Peyer's patch (tissue), 4 donors: Measurements from ENCODE around the gene MAPK8IP1. TPM values are rescaled to one million over a fixed set of nuclear protein-coding genes. Genes with fewer than 3 reads are reported as not detected.

ENCODE experiments used
- DNase-seq, 3 donors: peaks; one replicate each; pipeline ENCODE4 v3.0.0-alpha.2; 2017 to 2019
- H3K27ac ChIP-seq, 4 donors: fragments of 200-600 bp; sonication (generic); one replicate each; pipeline ENCODE4 v1.5.1; 2016 to 2019
- H3K27me3 ChIP-seq, 2 donors: fragments of 200-600 bp; sonication (generic); one replicate each; pipeline ENCODE4 v1.5.1; 2019
- H3K36me3 ChIP-seq, 3 donors: fragments of 200-600 bp; sonication (generic); one replicate each; pipeline ENCODE4 v1.5.1; 2016 to 2019
- H3K4me1 ChIP-seq, 4 donors: fragments of 200-600 bp; sonication (generic); one replicate each; pipeline ENCODE4 v1.5.1; 2016 to 2019
- H3K4me3 ChIP-seq, 4 donors: fragments of 200-600 bp; sonication (generic); 1 replicate in 3 of 4; 2 replicates in 1 of 4; pipeline ENCODE4 v1.5.1; 2016 to 2019; ENCODE audit warnings: mild to moderate bottlenecking in 1 of 4
- H3K9me3 ChIP-seq, 4 donors: fragments of 200-600 bp; sonication (generic); one replicate each; pipeline ENCODE4 v1.5.1; 2016 to 2019; ENCODE audit warnings: mild to moderate bottlenecking in 1 of 4
- CTCF ChIP-seq, 6 experiments: fragments of 450-650 bp in 4 of 6; fragments of 200-600 bp in 2 of 6; sonication (generic) in 1 of 6; IDR thresholded peaks; one replicate each; pipeline ENCODE4 v1.5.1; 2017 to 2019; ENCODE audit warnings: antibody characterized with exemption in 6 of 6, mild to moderate bottlenecking in 3 of 6, moderate library complexity in 1 of 6
- POLR2A ChIP-seq, 2 donors: fragments of 450-650 bp; IDR thresholded peaks; one replicate each; pipeline ENCODE4 v1.5.1; 2017; ENCODE audit warnings: antibody characterized with exemption in 2 of 2, mild to moderate bottlenecking in 2 of 2, moderate library complexity in 2 of 2
- total RNA-seq, 4 donors: library from RNA; depleted of rRNA; stranded (reverse); fragments of >200 nt; gene quantifications; one replicate each; pipeline ENCODE4 v1.1.0, GENCODE V29; 2016

Gene MAPK8IP1
- total RNA-seq, 4 donors from 2014 or later, result 1.1 to 17.3 (median 3.3) TPM

- peak in 1 of 3 donors; percentile 37 for DNase-seq
- Histone ChIP-seq H3K4me3 (no peak overlapping the region), H3K9me3 (no peaks in the 10 kb centered on the region), H3K27ac (peak overlapping the region in 2 of 4 donors; percentile 76 to 81), H3K27me3 (no peaks in the 10 kb centered on the region), H3K4me1 (peaks cover 0 to 27% (median 16%) of the 10 kb centered on the region in 4 donors), H3K36me3 (peaks cover 0 to 18% (median 0%) of the 10 kb centered on the region in 3 donors)
- TF ChIP-seq CTCF (IDR thresholded peaks at IDR 0.05), result no peak
Observed at GRCh38 chr11:45929486-45930030, 44.1 kb downstream of the MAPK8IP1 start.

- peak; percentile 74 to 93 (median 91) for DNase-seq
- H3K36me3 ChIP-seq, result peaks cover 0 to 24% (median 0%) of the 10 kb centered on the region in 3 donors
- TF ChIP-seq POLR2A (IDR thresholded peaks at IDR 0.05) (no peak), CTCF (IDR thresholded peaks at IDR 0.05) (no peak)
- H3K4me3 ChIP-seq, result no peak overlapping the region
- H3K27ac ChIP-seq, result peak overlapping the region in 2 of 4 donors; percentile 76 to 81
- H3K9me3 ChIP-seq, result no peaks in the 10 kb centered on the region
- H3K4me1 ChIP-seq, result peaks cover 0 to 27% (median 16%) of the 10 kb centered on the region in 4 donors
- H3K27me3 ChIP-seq, result no peaks in the 10 kb centered on the region
Observed at GRCh38 chr11:45930031-45930794, 44.8 kb downstream of the MAPK8IP1 start.

- Histone ChIP-seq H3K27ac (peak overlapping the region in 2 of 4 donors; percentile 76 to 81), H3K9me3 (no peaks in the 10 kb centered on the region), H3K4me1 (peaks cover 0 to 27% (median 16%) of the 10 kb centered on the region in 4 donors), H3K4me3 (no peak overlapping the region), H3K36me3 (peaks cover 0 to 33% (median 0%) of the 10 kb centered on the region in 3 donors), H3K27me3 (no peaks in the 10 kb centered on the region)
- no peak for TF ChIP-seq CTCF (IDR thresholded peaks at IDR 0.05)
- no peak for DNase-seq
Observed at GRCh38 chr11:45930951-45931570, 45.6 kb downstream of the MAPK8IP1 start.

- Histone ChIP-seq H3K36me3 (peaks cover 0 to 38% (median 0%) of the 10 kb centered on the region in 3 donors), H3K27ac (peak overlapping the region in 1 of 4 donors; percentile 81), H3K4me1 (peaks cover 0 to 27% (median 16%) of the 10 kb centered on the region in 4 donors), H3K27me3 (no peaks in the 10 kb centered on the region), H3K4me3 (peak overlapping the region in 1 of 4 donors; percentile 3), H3K9me3 (no peaks in the 10 kb centered on the region)
- no peak for DNase-seq
- TF ChIP-seq POLR2A (IDR thresholded peaks at IDR 0.05), result no peak
- TF ChIP-seq CTCF (IDR thresholded peaks at IDR 0.05), result no peak
Observed at GRCh38 chr11:45931739-45932138, 46.3 kb downstream of the MAPK8IP1 start.

GRCh38 chr11:45932217-45932616 lies 46.8 kb downstream of the MAPK8IP1 start:
- Histone ChIP-seq H3K4me1 (peaks cover 0 to 27% (median 16%) of the 10 kb centered on the region in 4 donors), H3K4me3 (no peak overlapping the region), H3K27me3 (no peaks in the 10 kb centered on the region), H3K36me3 (peaks cover 0 to 42% (median 0%) of the 10 kb centered on the region in 3 donors), H3K27ac (peak overlapping the region in 1 of 4 donors; percentile 81), H3K9me3 (no peaks in the 10 kb centered on the region)
- TF ChIP-seq POLR2A (IDR thresholded peaks at IDR 0.05), result no peak
- no peak for TF ChIP-seq CTCF (IDR thresholded peaks at IDR 0.05)
- DNase-seq, result no peak
